ENCODE measurements around the gene SLC7A1. TPM values are rescaled to one million over a fixed set of nuclear protein-coding genes. Genes with fewer than 3 reads are reported as not detected.

Gene SLC7A1
- total RNA-seq, 4 donors from 2014 or later, result 7.3 to 17.9 (median 10.5) TPM

DNA sequence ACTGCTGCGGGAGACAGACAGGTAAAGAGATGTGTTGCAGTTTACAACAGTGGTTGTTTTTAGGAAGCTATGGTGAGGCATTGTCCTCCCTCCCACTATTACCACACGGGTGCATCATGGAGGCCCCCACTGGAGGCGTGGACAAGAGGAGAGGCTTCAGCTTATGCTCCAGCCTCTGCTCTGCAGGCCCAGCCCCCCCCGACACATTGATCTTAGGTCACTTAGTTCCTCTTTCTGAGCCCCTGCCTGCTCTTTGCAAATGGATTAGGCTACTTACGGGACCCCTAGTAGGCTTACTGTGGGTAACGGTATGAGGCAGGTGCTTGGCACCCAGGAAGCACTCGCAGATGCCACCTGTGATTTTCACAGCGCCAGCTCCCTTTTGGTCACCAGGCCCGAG lies 123.9 kb downstream of the SLC7A1 start:
- TF ChIP-seq, protein P1, sequence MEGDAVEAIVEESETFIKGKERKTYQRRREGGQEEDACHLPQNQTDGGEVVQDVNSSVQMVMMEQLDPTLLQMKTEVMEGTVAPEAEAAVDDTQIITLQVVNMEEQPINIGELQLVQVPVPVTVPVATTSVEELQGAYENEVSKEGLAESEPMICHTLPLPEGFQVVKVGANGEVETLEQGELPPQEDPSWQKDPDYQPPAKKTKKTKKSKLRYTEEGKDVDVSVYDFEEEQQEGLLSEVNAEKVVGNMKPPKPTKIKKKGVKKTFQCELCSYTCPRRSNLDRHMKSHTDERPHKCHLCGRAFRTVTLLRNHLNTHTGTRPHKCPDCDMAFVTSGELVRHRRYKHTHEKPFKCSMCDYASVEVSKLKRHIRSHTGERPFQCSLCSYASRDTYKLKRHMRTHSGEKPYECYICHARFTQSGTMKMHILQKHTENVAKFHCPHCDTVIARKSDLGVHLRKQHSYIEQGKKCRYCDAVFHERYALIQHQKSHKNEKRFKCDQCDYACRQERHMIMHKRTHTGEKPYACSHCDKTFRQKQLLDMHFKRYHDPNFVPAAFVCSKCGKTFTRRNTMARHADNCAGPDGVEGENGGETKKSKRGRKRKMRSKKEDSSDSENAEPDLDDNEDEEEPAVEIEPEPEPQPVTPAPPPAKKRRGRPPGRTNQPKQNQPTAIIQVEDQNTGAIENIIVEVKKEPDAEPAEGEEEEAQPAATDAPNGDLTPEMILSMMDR (IDR thresholded peaks at IDR 0.05; ENCODE audit: low read depth), result no peak

DNA sequence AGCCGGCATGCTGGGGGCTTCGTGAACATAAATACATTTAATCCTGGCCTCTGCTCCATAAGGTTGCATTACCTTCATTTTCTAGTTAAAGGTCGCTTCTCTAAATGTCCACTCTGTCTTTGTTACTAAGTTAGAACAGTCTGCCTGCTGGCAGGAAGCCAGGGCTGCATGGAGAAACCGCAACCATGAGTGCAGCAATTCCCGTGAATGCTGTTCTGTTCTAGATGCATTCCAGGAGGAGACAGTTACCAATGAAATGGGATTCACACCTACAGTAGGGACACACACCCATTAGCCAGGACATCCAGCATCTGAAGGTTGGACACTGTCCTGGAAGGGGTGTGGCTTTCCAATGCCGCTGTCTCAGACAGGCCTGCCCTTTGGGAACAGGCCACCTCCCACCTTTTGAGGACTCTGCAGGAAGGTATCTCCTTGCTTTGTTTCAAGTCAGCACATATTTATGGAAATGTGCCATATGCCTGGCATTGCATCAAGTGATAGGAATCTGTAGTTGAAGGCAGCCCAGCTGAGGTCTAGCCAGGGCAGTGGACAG lies 129.7 kb downstream of the SLC7A1 start:
- TF ChIP-seq, protein P1 (IDR thresholded peaks at IDR 0.05; ENCODE audit: low read depth), result no peak

DNA sequence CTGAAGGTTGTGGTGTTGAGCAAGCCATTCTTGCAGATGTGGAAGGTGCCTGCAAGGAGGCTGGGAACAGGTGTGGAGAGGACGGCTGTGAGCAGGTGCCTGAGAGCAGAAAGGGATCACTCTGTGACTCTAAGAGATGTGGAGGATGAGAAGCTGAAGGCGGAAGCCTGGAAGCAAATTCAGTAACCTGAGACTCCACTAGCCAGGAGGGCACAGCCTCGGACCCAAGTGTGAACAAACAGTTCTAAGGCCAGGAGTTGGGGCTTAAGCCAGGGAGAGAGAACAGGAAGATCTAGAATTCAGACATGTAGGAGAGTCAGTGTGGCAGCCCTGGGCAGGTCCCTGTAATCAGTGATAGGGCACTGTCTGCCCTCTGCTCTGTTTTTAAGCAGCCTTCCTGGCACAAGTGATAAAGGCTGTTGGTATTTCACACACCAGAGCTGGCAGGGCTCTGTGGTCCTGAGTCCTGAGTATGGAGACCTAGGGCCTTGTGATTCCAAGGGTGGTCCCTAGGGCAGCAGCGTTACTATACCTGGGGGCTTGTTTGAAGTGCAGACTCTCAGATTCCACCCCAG lies 131.3 kb downstream of the SLC7A1 start:
- TF ChIP-seq, protein P1 (IDR thresholded peaks at IDR 0.05; ENCODE audit: low read depth), result no peak

DNA sequence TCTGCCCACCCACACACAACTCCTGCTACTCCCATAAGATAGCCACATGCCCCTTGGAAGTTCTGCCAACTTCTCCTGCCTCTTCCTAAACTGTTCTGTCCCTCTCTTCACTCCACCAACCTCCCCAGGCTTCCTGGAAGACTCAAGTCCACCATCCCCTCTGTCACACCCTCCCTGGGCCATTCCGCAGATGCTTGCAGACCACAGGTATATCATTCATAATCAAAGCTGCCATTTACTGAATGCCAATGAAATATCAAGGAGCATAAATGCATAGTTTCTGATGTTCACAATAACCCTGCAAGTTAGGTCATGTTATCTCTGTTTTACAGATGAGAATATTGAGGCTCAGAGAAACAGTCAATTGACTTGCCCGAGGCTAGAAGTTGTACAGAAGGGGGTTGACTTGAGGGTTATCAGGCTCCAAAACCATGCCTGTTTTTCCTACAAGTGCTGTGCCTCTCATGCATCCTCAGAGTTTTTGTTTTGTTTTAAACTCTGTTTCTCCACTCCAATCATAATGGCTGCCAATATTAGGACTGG lies 135.6 kb downstream of the SLC7A1 start:
- TF ChIP-seq, protein P1 (IDR thresholded peaks at IDR 0.05; ENCODE audit: low read depth), result no peak

Data from subcutaneous adipose tissue (tissue), 4 donors.